ENCODE data around the gene ACADM.
"Not testable (repeated sequence)": the region's sequence is repeated elsewhere in the genome, so short reads cannot be mapped to it uniquely, and the experiment has no call there.

The ACADM gene

GRCh38 chr1:75724472-75725022 lies at the start of gene ACADM:
ACADM (plus strand) TSS chr1:75724709; CDS start chr1:75724788, 79 bp downstream.
- no peak for TF ChIP-seq CTCF (IDR thresholded peaks at IDR 0.05; ENCODE audit: low read depth, low read length)
- DNase-seq (ENCODE audit: low read depth, low spot score) = peak; percentile 82
- in situ Hi-C loops (cut with HindIII; ENCODE audit: low sequenced_read_pairs) = no loop called here

GRCh38 chr1:75677443-75677842 lies 47.1 kb upstream of the ACADM start:
- no peak for TF ChIP-seq CTCF (IDR thresholded peaks at IDR 0.05; ENCODE audit: low read depth, low read length)
- in situ Hi-C loops (cut with HindIII; ENCODE audit: low sequenced_read_pairs) = no loop called here
- no peak overlapping the region for H3K4me3 ChIP-seq (ENCODE audit: low read depth, low read length)
- DNase-seq (ENCODE audit: low read depth, low spot score) = no peak

More at GRCh38 chr1:75724472-75725022, at the start of gene ACADM:
- peak within 1 kb of the TSS; percentile 85 for H3K4me3 ChIP-seq (ENCODE audit: low read depth, low read length)

- in situ Hi-C loops (cut with HindIII; ENCODE audit: low sequenced_read_pairs) = not testable (repeated sequence)
Observed at GRCh38 chr1:75677964-75678363, 46.5 kb upstream of the ACADM start.

DNA sequence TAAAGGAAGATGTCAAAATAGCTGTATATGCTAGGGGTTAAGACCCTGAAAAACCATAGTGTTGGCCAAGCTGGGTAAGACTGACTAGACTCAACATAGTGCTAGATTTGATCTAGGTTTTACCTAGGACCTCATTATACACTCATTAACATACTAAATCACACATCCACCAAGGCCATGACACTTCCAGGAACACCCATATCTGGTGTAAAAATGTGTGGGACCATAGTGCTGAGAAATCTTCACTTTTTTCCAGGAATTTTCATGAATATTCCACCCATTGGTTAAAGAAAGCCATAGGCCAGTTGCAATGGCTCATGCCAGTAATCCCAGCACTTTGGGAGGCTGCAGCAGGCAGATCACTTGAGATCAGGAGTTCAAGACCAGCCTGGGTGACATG lies 34.0 kb upstream of the ACADM start:
- no peak overlapping the region for H3K4me3 ChIP-seq (ENCODE audit: low read depth, low read length)
- DNase-seq (ENCODE audit: low read depth, low spot score) = no peak
- no peak for TF ChIP-seq CTCF (IDR thresholded peaks at IDR 0.05; ENCODE audit: low read depth, low read length)
- in situ Hi-C loops (cut with HindIII; ENCODE audit: low sequenced_read_pairs) = no loop called here

More at GRCh38 chr1:75677964-75678363, 46.5 kb upstream of the ACADM start:
- DNase-seq (ENCODE audit: low read depth, low spot score); H3K4me3 ChIP-seq (ENCODE audit: low read depth, low read length): not testable (repeated sequence)

- no peak for TF ChIP-seq CTCF (IDR thresholded peaks at IDR 0.05; ENCODE audit: low read depth, low read length)
- no peak for DNase-seq (ENCODE audit: low read depth, low spot score)
- in situ Hi-C loops (cut with HindIII; ENCODE audit: low sequenced_read_pairs) = no loop called here
- no peak overlapping the region for H3K4me3 ChIP-seq (ENCODE audit: low read depth, low read length)
Observed at GRCh38 chr1:75693551-75693950, 31.0 kb upstream of the ACADM start.

DNA sequence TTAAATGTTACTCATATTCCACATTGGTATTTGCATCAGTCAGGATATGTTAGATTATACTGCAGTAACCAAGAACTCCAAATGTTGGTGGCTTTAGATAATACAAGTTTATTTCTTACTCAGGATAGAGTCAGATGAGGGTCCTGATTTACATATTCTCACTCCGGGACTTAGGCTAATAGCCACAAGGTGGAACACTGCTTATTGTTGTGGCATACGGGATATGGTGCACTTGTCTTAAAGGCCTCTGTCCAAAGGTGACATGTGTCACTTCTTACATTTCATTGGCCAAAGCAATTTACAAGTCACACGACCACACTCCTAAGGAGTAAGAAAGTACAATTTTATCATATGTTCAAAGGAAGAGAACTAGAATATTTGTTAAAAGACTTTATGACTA lies 28.5 kb upstream of the ACADM start:
- no peak for TF ChIP-seq CTCF (IDR thresholded peaks at IDR 0.05; ENCODE audit: low read depth, low read length)
- DNase-seq (ENCODE audit: low read depth, low spot score) = no peak
- in situ Hi-C loops (cut with HindIII; ENCODE audit: low sequenced_read_pairs) = no loop called here
- H3K4me3 ChIP-seq (ENCODE audit: low read depth, low read length) = no peak overlapping the region

DNA sequence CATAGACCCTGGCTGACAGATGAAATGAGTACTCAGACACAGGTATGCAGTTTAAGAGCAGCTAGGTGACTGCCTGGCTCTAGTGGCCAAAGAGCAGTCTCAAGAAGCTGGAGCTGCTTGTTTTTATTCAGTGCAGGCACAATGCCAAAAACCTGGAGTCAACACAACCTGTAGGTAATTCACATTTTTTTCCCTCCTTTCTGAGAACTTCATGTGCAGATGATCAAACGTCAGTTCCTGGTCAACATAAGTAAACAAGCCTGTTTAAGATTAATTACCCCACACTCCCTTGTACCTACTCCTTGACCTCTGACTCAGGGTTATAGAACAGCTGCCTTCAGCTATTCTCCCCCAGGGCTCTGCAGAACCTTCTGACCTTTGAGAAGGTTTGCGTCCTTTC lies 17.3 kb upstream of the ACADM start:
- in situ Hi-C loops (cut with HindIII; ENCODE audit: low sequenced_read_pairs) = no loop called here
- no peak overlapping the region for H3K4me3 ChIP-seq (ENCODE audit: low read depth, low read length)
- no peak for TF ChIP-seq CTCF (IDR thresholded peaks at IDR 0.05; ENCODE audit: low read depth, low read length)
- no peak for DNase-seq (ENCODE audit: low read depth, low spot score)
